ENCODE data around the gene WDPCP. TPM values are rescaled to one million over a fixed set of nuclear protein-coding genes. Genes with fewer than 3 reads are reported as not detected.
"Not testable (repeated sequence)": the region's sequence is repeated elsewhere in the genome, so short reads cannot be mapped to it uniquely, and the experiment has no call there.

The WDPCP gene
- total and polyA plus RNA-seq, 2 donors (not counting 1 experiment from before 2014, with no cell fraction given) = 5.6 to 22.8 TPM

DNA sequence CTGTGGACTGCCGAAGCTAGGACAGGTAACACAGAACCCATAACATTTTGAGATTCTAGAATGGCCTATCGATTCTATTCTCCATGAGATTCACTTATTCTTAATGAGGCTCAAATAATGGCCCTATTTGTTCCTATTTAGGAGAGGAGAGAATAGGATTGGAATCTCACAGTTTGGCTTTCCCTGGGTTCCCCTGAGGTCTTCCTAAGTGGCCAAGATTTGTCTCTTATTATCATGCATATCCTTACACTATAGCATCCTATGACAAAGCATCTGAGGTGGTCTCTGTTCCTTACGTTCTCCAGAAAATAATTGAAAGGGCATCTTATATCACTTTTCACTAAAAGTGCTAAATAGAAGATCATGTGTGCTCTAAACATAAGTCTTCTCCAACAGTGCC, 9.5 kb downstream of the WDPCP start:
- no peaks in the 10 kb centered on the region for H3K4me1 ChIP-seq (ENCODE audit: control insufficient read depth in 2 of 2, insufficient read depth in 2 of 2, low read length in 2 of 2)
- TF ChIP-seq EZH2 (IDR thresholded peaks at IDR 0.05; ENCODE audit: borderline replicate concordance, insufficient read depth, low read depth, low read length, poor library complexity, severe bottlenecking) = no peak
- TF ChIP-seq, protein P1, sequence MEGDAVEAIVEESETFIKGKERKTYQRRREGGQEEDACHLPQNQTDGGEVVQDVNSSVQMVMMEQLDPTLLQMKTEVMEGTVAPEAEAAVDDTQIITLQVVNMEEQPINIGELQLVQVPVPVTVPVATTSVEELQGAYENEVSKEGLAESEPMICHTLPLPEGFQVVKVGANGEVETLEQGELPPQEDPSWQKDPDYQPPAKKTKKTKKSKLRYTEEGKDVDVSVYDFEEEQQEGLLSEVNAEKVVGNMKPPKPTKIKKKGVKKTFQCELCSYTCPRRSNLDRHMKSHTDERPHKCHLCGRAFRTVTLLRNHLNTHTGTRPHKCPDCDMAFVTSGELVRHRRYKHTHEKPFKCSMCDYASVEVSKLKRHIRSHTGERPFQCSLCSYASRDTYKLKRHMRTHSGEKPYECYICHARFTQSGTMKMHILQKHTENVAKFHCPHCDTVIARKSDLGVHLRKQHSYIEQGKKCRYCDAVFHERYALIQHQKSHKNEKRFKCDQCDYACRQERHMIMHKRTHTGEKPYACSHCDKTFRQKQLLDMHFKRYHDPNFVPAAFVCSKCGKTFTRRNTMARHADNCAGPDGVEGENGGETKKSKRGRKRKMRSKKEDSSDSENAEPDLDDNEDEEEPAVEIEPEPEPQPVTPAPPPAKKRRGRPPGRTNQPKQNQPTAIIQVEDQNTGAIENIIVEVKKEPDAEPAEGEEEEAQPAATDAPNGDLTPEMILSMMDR (IDR thresholded peaks at IDR 0.05) = no peak
- H3K4me3 Mint-ChIP-seq = no peak overlapping the region
- no peak for DNase-seq
- no peaks in the 10 kb centered on the region for H3K27me3 Mint-ChIP-seq
- POLR2A ChIA-PET = no interaction called here
- intact Hi-C loops (cut with micrococcal nuclease) = no loop called here
- peaks cover 69% of the 10 kb centered on the region for H3K79me2 ChIP-seq (ENCODE audit: control insufficient read depth, insufficient read depth, low read length)
- no peak overlapping the region for H3K27ac ChIP-seq (ENCODE audit: low read length in 2 of 2)
- H2AFZ ChIP-seq (ENCODE audit: insufficient read depth, low read depth, low read length, poor library complexity, severe bottlenecking) = no peak overlapping the region
- H3K36me3 ChIP-seq (replicated peaks in 1 of 2; ENCODE audit: control extremely low read depth in 1 of 2, control insufficient read depth in 1 of 2, extremely low read depth in 1 of 2, insufficient read depth in 2 of 2, low read length in 1 of 2) = no peaks in the 10 kb centered on the region
- H3K4me3 ChIP-seq (ENCODE audit: control extremely low read depth in 1 of 5, extremely low read depth in 1 of 5, insufficient read depth in 1 of 5, low read depth in 2 of 5, low read length in 4 of 5) = no peak overlapping the region
- no peak overlapping the region for H3K27ac Mint-ChIP-seq
- H3K27me3 ChIP-seq (replicated peaks in 1 of 4; ENCODE audit: control extremely low read depth in 1 of 4, control insufficient read depth in 3 of 4, insufficient read depth in 4 of 4, low read length in 3 of 4) = no peaks in the 10 kb centered on the region
- ATAC-seq (ENCODE audit: low read depth) = no peak
- no CpG with 5 or more reads among the region's 3 CpGs for WGBS (ENCODE audit: insufficient coverage)
- peaks cover under 1% of the 10 kb centered on the region for H4K20me1 ChIP-seq (ENCODE audit: control insufficient read depth, insufficient read depth, low read length, poor library complexity, severe bottlenecking)
- H3K9me3 ChIP-seq (ENCODE audit: control extremely low read depth in 1 of 3, control insufficient read depth in 2 of 3, insufficient read depth in 1 of 3, low read length in 2 of 3) = no peaks in the 10 kb centered on the region
- H3K4me2 ChIP-seq (replicated peaks; ENCODE audit: low read depth, low read length, poor library complexity, severe bottlenecking) = no peak overlapping the region
- peaks cover 3% of the 10 kb centered on the region for H3K9me3 Mint-ChIP-seq (ENCODE audit: insufficient read depth)
- H3K4me1 Mint-ChIP-seq = peaks cover 3% of the 10 kb centered on the region
- no peak overlapping the region for H3K9ac ChIP-seq (ENCODE audit: low read length)
- CTCF ChIA-PET = interaction anchor here (1.4 kb wide), 1 partner anchor 11 kb away, joined by 3 read pairs; no protein-coding TSS in a partner anchor

DNA sequence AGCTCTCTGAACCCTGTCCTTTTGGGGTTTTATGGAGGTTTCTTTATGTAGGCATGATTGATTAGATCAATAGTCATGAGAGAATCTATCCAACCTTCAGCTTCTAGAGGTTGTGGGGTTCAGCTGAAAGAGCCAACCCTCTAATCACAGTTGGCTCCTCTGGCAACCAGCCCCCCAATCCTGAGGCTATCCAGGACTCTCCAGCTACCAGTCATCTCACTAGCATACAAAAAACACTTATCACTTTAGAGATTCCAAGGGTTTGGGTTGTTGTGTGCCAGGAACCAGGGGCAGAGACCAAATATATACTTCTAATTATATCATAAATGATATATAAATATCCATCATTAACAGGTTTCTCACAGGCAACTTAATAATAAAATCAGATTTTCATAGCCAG, 11.7 kb downstream of the WDPCP start:
- no peak overlapping the region for H3K27ac Mint-ChIP-seq
- Histone ChIP-seq H4K20me1 (ENCODE audit: control insufficient read depth, insufficient read depth, low read length, poor library complexity, severe bottlenecking) (no peaks in the 10 kb centered on the region), H2AFZ (ENCODE audit: insufficient read depth, low read depth, low read length, poor library complexity, severe bottlenecking) (no peak overlapping the region), H3K27ac (ENCODE audit: low read length in 2 of 2) (no peak overlapping the region), H3K27me3 (replicated peaks in 1 of 4; ENCODE audit: control extremely low read depth in 1 of 4, control insufficient read depth in 3 of 4, insufficient read depth in 4 of 4, low read length in 3 of 4) (no peaks in the 10 kb centered on the region), H3K4me3 (ENCODE audit: control extremely low read depth in 1 of 5, extremely low read depth in 1 of 5, insufficient read depth in 1 of 5, low read depth in 2 of 5, low read length in 4 of 5) (no peak overlapping the region), H3K79me2 (ENCODE audit: control insufficient read depth, insufficient read depth, low read length) (peaks cover 58% of the 10 kb centered on the region), H3K9ac (ENCODE audit: low read length) (no peak overlapping the region), H3K36me3 (replicated peaks in 1 of 2; ENCODE audit: control extremely low read depth in 1 of 2, control insufficient read depth in 1 of 2, extremely low read depth in 1 of 2, insufficient read depth in 2 of 2, low read length in 1 of 2) (no peaks in the 10 kb centered on the region), H3K9me3 (ENCODE audit: control extremely low read depth in 1 of 3, control insufficient read depth in 2 of 3, insufficient read depth in 1 of 3, low read length in 2 of 3) (no peaks in the 10 kb centered on the region), H3K4me2 (replicated peaks; ENCODE audit: low read depth, low read length, poor library complexity, severe bottlenecking) (no peak overlapping the region), H3K4me1 (ENCODE audit: control insufficient read depth in 2 of 2, insufficient read depth in 2 of 2, low read length in 2 of 2) (no peaks in the 10 kb centered on the region)
- DNase-seq (no peak), ATAC-seq (ENCODE audit: low read depth) (no peak)
- TF ChIP-seq, protein P1 (IDR thresholded peaks at IDR 0.05) = no peak
- TF ChIP-seq EZH2 (IDR thresholded peaks at IDR 0.05; ENCODE audit: borderline replicate concordance, insufficient read depth, low read depth, low read length, poor library complexity, severe bottlenecking) = no peak
- no peak overlapping the region for H3K4me3 Mint-ChIP-seq
- H3K27me3 Mint-ChIP-seq = no peaks in the 10 kb centered on the region
- POLR2A ChIA-PET = no interaction called here
- CTCF ChIA-PET = no interaction called here
- peaks cover 3% of the 10 kb centered on the region for H3K9me3 Mint-ChIP-seq (ENCODE audit: insufficient read depth)
- H3K4me1 Mint-ChIP-seq = peaks cover 3% of the 10 kb centered on the region
- intact Hi-C loops (cut with micrococcal nuclease) = no loop called here

DNA sequence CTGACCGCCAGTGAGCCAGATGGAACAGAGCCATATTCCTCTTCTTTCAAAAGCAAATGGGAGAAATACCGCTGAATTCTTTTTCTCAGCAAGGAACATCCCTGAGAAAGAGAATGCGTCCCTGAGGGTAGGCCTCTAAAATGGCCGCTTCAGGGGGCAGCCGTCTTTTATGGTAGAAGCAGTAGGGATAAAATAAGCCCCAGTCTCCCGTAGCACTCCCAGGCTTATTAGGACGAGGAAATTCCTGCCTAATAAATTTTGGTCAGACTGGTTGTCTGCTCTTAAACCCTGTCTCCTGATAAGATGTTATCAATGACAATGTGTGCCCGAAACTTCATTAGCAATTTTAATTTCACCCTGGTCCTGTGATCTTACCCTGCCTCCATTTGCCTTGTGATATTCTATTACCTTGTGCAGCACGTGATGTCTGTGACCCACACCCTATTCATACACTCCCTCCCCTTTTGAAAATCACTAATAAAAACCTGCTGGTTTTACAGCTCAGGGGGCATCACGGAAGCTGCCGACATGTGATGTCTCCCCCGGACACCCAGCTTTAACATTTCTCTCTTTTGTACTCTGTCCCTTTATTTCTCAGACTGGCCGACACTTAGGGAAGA, 14.4 kb downstream of the WDPCP start:
- H3K9me3 ChIP-seq (ENCODE audit: control extremely low read depth in 1 of 3, control insufficient read depth in 2 of 3, insufficient read depth in 1 of 3, low read length in 2 of 3); H3K27me3 Mint-ChIP-seq; H2AFZ ChIP-seq (ENCODE audit: insufficient read depth, low read depth, low read length, poor library complexity, severe bottlenecking); H3K27ac ChIP-seq (ENCODE audit: low read length in 2 of 2); H3K4me2 ChIP-seq (replicated peaks; ENCODE audit: low read depth, low read length, poor library complexity, severe bottlenecking); intact Hi-C loops (cut with micrococcal nuclease); H3K4me1 Mint-ChIP-seq; H3K27me3 ChIP-seq (replicated peaks in 1 of 4; ENCODE audit: control extremely low read depth in 1 of 4, control insufficient read depth in 3 of 4, insufficient read depth in 4 of 4, low read length in 3 of 4); H3K36me3 ChIP-seq (replicated peaks in 1 of 2; ENCODE audit: control extremely low read depth in 1 of 2, control insufficient read depth in 1 of 2, extremely low read depth in 1 of 2, insufficient read depth in 2 of 2, low read length in 1 of 2); H3K4me1 ChIP-seq (ENCODE audit: control insufficient read depth in 2 of 2, insufficient read depth in 2 of 2, low read length in 2 of 2); CTCF ChIA-PET; H4K20me1 ChIP-seq (ENCODE audit: control insufficient read depth, insufficient read depth, low read length, poor library complexity, severe bottlenecking); H3K9me3 Mint-ChIP-seq (ENCODE audit: insufficient read depth); H3K4me3 ChIP-seq (ENCODE audit: control extremely low read depth in 1 of 5, extremely low read depth in 1 of 5, insufficient read depth in 1 of 5, low read depth in 2 of 5, low read length in 4 of 5); H3K4me3 Mint-ChIP-seq; POLR2A ChIA-PET; ATAC-seq (ENCODE audit: low read depth); DNase-seq; H3K27ac Mint-ChIP-seq; H3K9ac ChIP-seq (ENCODE audit: low read length): not testable (repeated sequence)
- 93% methylated on average over 7 of the region's 13 CpGs for whole genome bisulfite sequencing (ENCODE audit: insufficient coverage)
- H3K79me2 ChIP-seq (ENCODE audit: control insufficient read depth, insufficient read depth, low read length) = peaks cover 37% of the 10 kb centered on the region

All from B cell (primary cell).